ENCODE data around the gene ATAT1. TPM values are rescaled to one million over a fixed set of nuclear protein-coding genes. Genes with fewer than 3 reads are reported as not detected.
A peak's percentile ranks its signal among the peaks of the same experiment; 100 is the strongest.

ATAT1 gene
- total and polyA plus RNA-seq, 9 of the 15 experiments (the other 6 are each of a cell fraction or from before 2014, with no cell fraction given): 0.65 to 5.8 (median 1.6) TPM

GRCh38 chr6:30617565-30618269, 9.0 kb upstream of the ATAT1 start, which contains the start of gene MRPS18B (continued):
- TF ChIP-seq CHD7 (IDR thresholded peaks at IDR 0.05; ENCODE audit: low read depth, low read length): no peak
- TF ChIP-seq RBFOX2 (IDR thresholded peaks at IDR 0.05; ENCODE audit: low read depth, low read length): no peak; the same call in 1 of the 2 replicates
- TF ChIP-seq KAT7 (CRISPR knock-in tag; IDR thresholded peaks at IDR 0.05; ENCODE audit: borderline replicate concordance): no peak
- TF ChIP-seq SNIP1 (IDR thresholded peaks at IDR 0.05; ENCODE audit: low read depth): no peak
- TF ChIP-seq PCBP2 (IDR thresholded peaks at IDR 0.05; ENCODE audit: low read depth, low read length, poor library complexity, severe bottlenecking): no peak
- no peak for TF ChIP-seq LEF1 (IDR thresholded peaks at IDR 0.05)
- TF ChIP-seq ZBTB33 (CRISPR knock-in tag; IDR thresholded peaks at IDR 0.05): peak; percentile 32; the same call in 1 of the 2 replicates
- 0 out of 6 replicates have a peak, but pooled peaks of 1 of the 3 experiments have one; percentile 7 for TF ChIP-seq CTCF (IDR thresholded peaks at IDR 0.05 in 2 of 3, conservative IDR thresholded peaks at IDR 0.05 in 1 of 3; ENCODE audit: insufficient read depth in 2 of 3, low read depth in 1 of 3, low read length in 3 of 3)
- no peak for TF ChIP-seq U2AF1 (optimal IDR thresholded peaks at IDR 0.05; ENCODE audit: low read depth, low read length)
- TF ChIP-seq ARNT (IDR thresholded peaks at IDR 0.05): peak in 1 of 2 experiments; percentile 20; a peak in 1 of 4 replicates
- no peak for TF ChIP-seq NFYB (IDR thresholded peaks at IDR 0.05; ENCODE audit: extremely low read depth, insufficient read length)
- TF ChIP-seq MED1 (CRISPR knock-in tag; IDR thresholded peaks at IDR 0.05; ENCODE audit: borderline replicate concordance): no peak

Measured in K562 (cell line).